ENCODE results near the gene MAX. TPM values are rescaled to one million over a fixed set of nuclear protein-coding genes. Genes with fewer than 3 reads are reported as not detected.
"Not testable (repeated sequence)": the region's sequence is repeated elsewhere in the genome, so short reads cannot be mapped to it uniquely, and the experiment has no call there.

The MAX gene
- total RNA-seq, 2 experiments from 2014 or later = 159 to 171 TPM

DNA sequence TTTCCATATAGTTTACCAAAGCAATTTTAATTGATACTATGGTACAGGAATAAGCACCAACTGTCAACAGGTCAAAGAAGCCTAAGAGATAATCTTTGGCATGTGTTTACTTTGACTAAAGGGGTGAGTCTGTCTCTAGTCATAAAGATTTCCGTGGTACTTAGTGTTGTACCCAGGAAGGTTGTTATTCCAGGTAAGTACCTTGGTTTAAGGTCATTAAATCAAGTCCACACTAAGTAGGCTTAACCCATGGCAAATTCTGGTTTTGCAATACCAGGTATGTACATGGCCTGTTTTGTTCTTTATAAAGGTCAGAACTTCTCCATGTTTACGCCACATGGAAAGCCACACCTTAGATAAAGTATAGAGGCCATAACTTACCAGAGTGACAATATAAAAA lies 10.0 kb downstream of the MAX start:
- no peak for ATAC-seq (ENCODE audit: poor library complexity)
- no peak for DNase-seq
- no peak overlapping the region for H3K4me3 ChIP-seq (ENCODE audit: low read length)
- POLR2A ChIA-PET = interaction anchor here (1.4 kb wide), 1 partner anchor 10 kb away, joined by 3 read pairs; no protein-coding TSS in a partner anchor
- peaks cover 35% of the 10 kb centered on the region for H3K4me1 ChIP-seq (ENCODE audit: insufficient read depth, low read length)
- H3K27me3 Mint-ChIP-seq = no peaks in the 10 kb centered on the region
- intact Hi-C loops (cut with DNase I, micrococcal nuclease) = no loop called here
- H3K9me3 ChIP-seq (ENCODE audit: control insufficient read depth in 1 of 2, insufficient read depth in 1 of 2, low read length in 2 of 2) = no peaks in the 10 kb centered on the region
- TF ChIP-seq, protein P1, sequence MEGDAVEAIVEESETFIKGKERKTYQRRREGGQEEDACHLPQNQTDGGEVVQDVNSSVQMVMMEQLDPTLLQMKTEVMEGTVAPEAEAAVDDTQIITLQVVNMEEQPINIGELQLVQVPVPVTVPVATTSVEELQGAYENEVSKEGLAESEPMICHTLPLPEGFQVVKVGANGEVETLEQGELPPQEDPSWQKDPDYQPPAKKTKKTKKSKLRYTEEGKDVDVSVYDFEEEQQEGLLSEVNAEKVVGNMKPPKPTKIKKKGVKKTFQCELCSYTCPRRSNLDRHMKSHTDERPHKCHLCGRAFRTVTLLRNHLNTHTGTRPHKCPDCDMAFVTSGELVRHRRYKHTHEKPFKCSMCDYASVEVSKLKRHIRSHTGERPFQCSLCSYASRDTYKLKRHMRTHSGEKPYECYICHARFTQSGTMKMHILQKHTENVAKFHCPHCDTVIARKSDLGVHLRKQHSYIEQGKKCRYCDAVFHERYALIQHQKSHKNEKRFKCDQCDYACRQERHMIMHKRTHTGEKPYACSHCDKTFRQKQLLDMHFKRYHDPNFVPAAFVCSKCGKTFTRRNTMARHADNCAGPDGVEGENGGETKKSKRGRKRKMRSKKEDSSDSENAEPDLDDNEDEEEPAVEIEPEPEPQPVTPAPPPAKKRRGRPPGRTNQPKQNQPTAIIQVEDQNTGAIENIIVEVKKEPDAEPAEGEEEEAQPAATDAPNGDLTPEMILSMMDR (IDR thresholded peaks at IDR 0.05) = no peak
- CTCF ChIA-PET = no interaction called here
- H3K4me1 Mint-ChIP-seq (ENCODE audit: low read depth) = peaks cover 92% of the 10 kb centered on the region
- no peak overlapping the region for H3K27ac Mint-ChIP-seq
- peaks cover 100% of the 10 kb centered on the region for H3K36me3 Mint-ChIP-seq (ENCODE audit: low read depth)
- H3K27ac ChIP-seq (ENCODE audit: low read depth in 1 of 2, low read length in 2 of 2) = no peak overlapping the region
- peaks cover 99% of the 10 kb centered on the region for H3K36me3 ChIP-seq (ENCODE audit: insufficient read depth, low read length)
- H3K9me3 Mint-ChIP-seq = no peaks in the 10 kb centered on the region
- no peaks in the 10 kb centered on the region for H3K27me3 ChIP-seq (ENCODE audit: control insufficient read depth in 1 of 2, insufficient read depth in 2 of 2, low read length in 2 of 2)
- no peak overlapping the region for H3K4me3 Mint-ChIP-seq

DNA sequence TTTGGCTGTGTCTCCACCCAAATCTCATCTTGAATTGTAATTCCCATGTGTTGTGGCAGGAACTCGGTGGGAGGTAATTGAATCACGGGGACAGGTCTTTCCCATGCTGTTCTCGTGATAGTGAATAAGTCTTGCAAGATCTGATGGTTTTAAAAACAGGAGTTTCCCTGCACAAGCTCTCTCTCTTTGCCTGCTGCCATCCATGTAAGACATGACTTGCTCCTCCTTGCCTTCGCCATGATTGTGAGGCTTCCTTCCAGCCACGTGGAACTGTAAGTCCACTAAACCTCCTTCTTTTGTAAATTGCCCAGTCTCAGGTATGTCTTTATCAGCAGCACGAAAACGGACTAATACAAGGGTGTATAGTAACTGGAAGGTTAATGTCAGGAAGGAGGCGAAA lies 14.5 kb downstream of the MAX start:
- H3K36me3 ChIP-seq (ENCODE audit: insufficient read depth, low read length) = peaks cover 95% of the 10 kb centered on the region
- H3K27ac Mint-ChIP-seq; CTCF ChIA-PET; H3K4me3 Mint-ChIP-seq; H3K9me3 Mint-ChIP-seq; DNase-seq; H3K4me3 ChIP-seq (ENCODE audit: low read length); H3K27ac ChIP-seq (ENCODE audit: low read depth in 1 of 2, low read length in 2 of 2); ATAC-seq (ENCODE audit: poor library complexity); intact Hi-C loops (cut with DNase I, micrococcal nuclease); H3K27me3 Mint-ChIP-seq; H3K9me3 ChIP-seq (ENCODE audit: control insufficient read depth in 1 of 2, insufficient read depth in 1 of 2, low read length in 2 of 2); H3K27me3 ChIP-seq (ENCODE audit: control insufficient read depth in 1 of 2, insufficient read depth in 2 of 2, low read length in 2 of 2): not testable (repeated sequence)
- H3K4me1 ChIP-seq (ENCODE audit: insufficient read depth, low read length) = peaks cover 21% of the 10 kb centered on the region
- peaks cover 98% of the 10 kb centered on the region for H3K36me3 Mint-ChIP-seq (ENCODE audit: low read depth)
- POLR2A ChIA-PET = interaction anchor here (1.4 kb wide), 1 partner anchor 13 kb away, joined by 4 read pairs; no protein-coding TSS in a partner anchor
- peaks cover 85% of the 10 kb centered on the region for H3K4me1 Mint-ChIP-seq (ENCODE audit: low read depth)

DNA sequence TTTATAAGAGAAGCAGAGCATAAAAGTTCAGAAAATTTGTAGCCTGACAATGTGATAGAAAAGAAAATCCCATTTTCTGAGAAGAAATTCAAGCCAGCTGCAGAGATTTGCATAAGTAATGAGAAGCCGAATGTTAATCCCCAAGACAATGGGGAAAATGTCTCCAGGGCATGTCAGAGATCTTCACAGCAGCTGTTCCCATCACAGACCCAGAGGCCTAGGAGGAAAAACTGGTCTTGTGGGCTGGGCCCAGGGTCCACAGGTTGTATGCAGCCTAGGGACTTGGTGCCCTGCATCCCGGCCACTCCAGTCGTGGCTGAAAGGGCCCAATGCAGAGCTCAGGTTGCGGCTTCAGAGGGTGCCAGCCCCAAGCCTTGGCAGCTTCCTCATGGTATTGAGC lies 15.6 kb downstream of the MAX start:
- H3K4me3 Mint-ChIP-seq; H3K27ac ChIP-seq (ENCODE audit: low read depth in 1 of 2, low read length in 2 of 2): not testable (repeated sequence)

DNA sequence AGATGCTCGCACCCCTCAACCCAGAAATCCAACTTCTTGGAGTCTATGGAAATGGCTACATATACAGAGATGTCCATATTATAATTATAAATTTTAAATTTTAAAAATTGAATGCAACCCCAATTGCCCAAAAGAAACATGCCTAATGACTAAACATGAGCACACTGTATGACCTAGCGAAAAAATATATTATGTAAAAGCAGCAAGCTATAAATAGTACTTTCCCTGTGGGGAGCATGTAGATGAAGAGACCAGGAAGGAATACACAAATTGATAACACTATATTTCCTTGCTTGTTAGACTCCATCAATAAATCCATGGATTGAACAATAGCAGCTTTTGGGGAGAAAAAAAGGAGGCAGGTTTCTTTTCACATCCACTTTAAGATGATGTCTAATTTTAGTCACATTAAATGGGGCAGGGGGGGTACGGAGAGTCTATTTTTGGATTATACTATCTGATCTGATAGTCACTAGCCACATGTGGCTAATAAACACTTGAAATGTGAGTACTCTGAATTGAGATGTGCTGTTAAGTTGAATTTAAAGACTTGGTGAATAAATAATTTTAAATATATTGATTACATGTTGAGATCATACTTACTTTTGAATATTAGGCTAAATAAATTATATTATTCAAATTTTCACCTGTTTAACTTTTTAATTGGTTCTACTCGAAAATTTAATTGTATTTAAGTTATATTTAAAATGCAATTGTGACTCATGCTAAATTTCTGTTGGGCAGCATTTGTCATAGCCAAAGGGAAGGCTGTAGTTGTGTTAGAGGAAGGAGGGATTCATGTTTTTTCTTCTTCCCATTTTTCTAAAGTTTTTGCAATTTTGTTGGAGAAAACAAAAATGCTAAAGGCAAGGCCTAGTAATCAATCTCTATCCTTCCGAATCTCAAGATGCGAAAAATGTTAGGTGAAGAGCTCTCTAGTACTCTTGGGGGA lies 17.5 kb downstream of the MAX start:
- Histone ChIP-seq H3K27ac (ENCODE audit: low read depth in 1 of 2, low read length in 2 of 2) (no peak overlapping the region), H3K36me3 (ENCODE audit: insufficient read depth, low read length) (peaks cover 94% of the 10 kb centered on the region), H3K27me3 (ENCODE audit: control insufficient read depth in 1 of 2, insufficient read depth in 2 of 2, low read length in 2 of 2) (no peaks in the 10 kb centered on the region), H3K4me1 (ENCODE audit: insufficient read depth, low read length) (peaks cover 42% of the 10 kb centered on the region), H3K4me3 (ENCODE audit: low read length) (no peak overlapping the region), H3K9me3 (ENCODE audit: control insufficient read depth in 1 of 2, insufficient read depth in 1 of 2, low read length in 2 of 2) (peaks cover 5 to 6% of the 10 kb centered on the region in 2 experiments)
- ChIA-PET CTCF (no interaction called here), POLR2A (interaction anchor here (0.8 to 1.2 kb wide), 2 partner anchors 10 to 98 kb away, joined by 3 to 4 read pairs; partner anchors contain the start of gene FNTB)
- peaks cover 92% of the 10 kb centered on the region for H3K4me1 Mint-ChIP-seq (ENCODE audit: low read depth)
- no peak overlapping the region for H3K4me3 Mint-ChIP-seq
- intact Hi-C loops (cut with DNase I, micrococcal nuclease) = no loop called here
- H3K36me3 Mint-ChIP-seq (ENCODE audit: low read depth) = peaks cover 98% of the 10 kb centered on the region
- DNase-seq = no peak
- H3K27ac Mint-ChIP-seq = no peak overlapping the region
- no peaks in the 10 kb centered on the region for H3K27me3 Mint-ChIP-seq
- ATAC-seq (ENCODE audit: poor library complexity) = no peak
- no peaks in the 10 kb centered on the region for H3K9me3 Mint-ChIP-seq
- TF ChIP-seq, protein P1 (IDR thresholded peaks at IDR 0.05) = no peak

More for the DNA sequence above, 15.6 kb downstream of the MAX start:
- ATAC-seq (ENCODE audit: poor library complexity); H3K4me3 ChIP-seq (ENCODE audit: low read length); H3K9me3 ChIP-seq (ENCODE audit: control insufficient read depth in 1 of 2, insufficient read depth in 1 of 2, low read length in 2 of 2); CTCF ChIA-PET; H3K27ac Mint-ChIP-seq; DNase-seq; H3K27me3 Mint-ChIP-seq; H3K27me3 ChIP-seq (ENCODE audit: control insufficient read depth in 1 of 2, insufficient read depth in 2 of 2, low read length in 2 of 2); H3K9me3 Mint-ChIP-seq; intact Hi-C loops (cut with DNase I, micrococcal nuclease): not testable (repeated sequence)
- Mint-ChIP-seq H3K4me1 (ENCODE audit: low read depth) (peaks cover 87% of the 10 kb centered on the region), H3K36me3 (ENCODE audit: low read depth) (peaks cover 98% of the 10 kb centered on the region)
- Histone ChIP-seq H3K36me3 (ENCODE audit: insufficient read depth, low read length) (peaks cover 95% of the 10 kb centered on the region), H3K4me1 (ENCODE audit: insufficient read depth, low read length) (peaks cover 31% of the 10 kb centered on the region)
- POLR2A ChIA-PET = interaction anchor here (1.4 kb wide), 1 partner anchor 14 kb away, joined by 4 read pairs; no protein-coding TSS in a partner anchor

All from CD4-positive, alpha-beta T cell (primary cell).